Measurements from ENCODE around the gene SLC26A6. TPM values are rescaled to one million over a fixed set of nuclear protein-coding genes. Genes with fewer than 3 reads are reported as not detected.

SLC26A6 gene
- polyA plus RNA-seq, 1 of the 3 experiments (the other 2 are of a cell fraction) = 31.9 TPM

- TF ChIP-seq YY1 (IDR thresholded peaks at IDR 0.05; ENCODE audit: low read depth) = no peak
Measured at GRCh38 chr3:48581621-48582481, 53.4 kb downstream of the SLC26A6 start (continued).

GRCh38 chr3:48576647-48577046 lies 58.6 kb downstream of the SLC26A6 start:
- CTCF ChIA-PET = interaction anchor here (0.7 to 1.1 kb wide), 2 partner anchors 12 to 28 kb away, joined by 3 read pairs; no protein-coding TSS in a partner anchor
- POLR2A ChIA-PET = no interaction called here
- 87% methylated on average over 2 of the region's 4 CpGs for WGBS (ENCODE audit: low lambda C conversion rate)

More at GRCh38 chr3:48576647-48577046, 58.6 kb downstream of the SLC26A6 start:
- no peak overlapping the region for H3K4me2 ChIP-seq
- H3K36me3 ChIP-seq (replicated peaks in 1 of 2; ENCODE audit: control insufficient read depth in 1 of 2, insufficient read depth in 2 of 2, low read length in 1 of 2) = no peaks in the 10 kb centered on the region
- H3K9me2 ChIP-seq = no peaks in the 10 kb centered on the region
- H3K4me3 ChIP-seq (ENCODE audit: low read depth in 2 of 2, low read length in 1 of 2) = no peak overlapping the region
- no peaks in the 10 kb centered on the region for H3K9me3 ChIP-seq
- H3K79me2 ChIP-seq (ENCODE audit: insufficient read depth) = no peaks in the 10 kb centered on the region
- TF ChIP-seq RXRA (IDR thresholded peaks at IDR 0.05; ENCODE audit: borderline replicate concordance, low read depth) (no peak), SIN3A (IDR thresholded peaks at IDR 0.05; ENCODE audit: borderline replicate concordance, low read depth, low read length) (no peak), ZBTB33 (IDR thresholded peaks at IDR 0.05; ENCODE audit: borderline replicate concordance, low read depth) (no peak), REST (IDR thresholded peaks at IDR 0.05; ENCODE audit: low read depth, low read length) (no peak), GABPA (IDR thresholded peaks at IDR 0.05; ENCODE audit: low read depth) (no peak), FOSL2 (IDR thresholded peaks at IDR 0.05; ENCODE audit: borderline replicate concordance, low read depth) (no peak), EZH2phosphoT487 (IDR thresholded peaks at IDR 0.05; ENCODE audit: borderline replicate concordance, low read depth) (no peak), MEF2A (IDR thresholded peaks at IDR 0.05; ENCODE audit: borderline replicate concordance, low read depth) (no peak)
- no peak for DNase-seq
- H3K27me3 ChIP-seq (ENCODE audit: insufficient read depth) = no peaks in the 10 kb centered on the region
- H4K20me1 ChIP-seq (ENCODE audit: insufficient read depth) = no peaks in the 10 kb centered on the region
- no peak overlapping the region for H3K27ac ChIP-seq (ENCODE audit: low read depth in 2 of 2, low read length in 1 of 2)
- no peak overlapping the region for H3K9ac ChIP-seq
- no peaks in the 10 kb centered on the region for H3F3A ChIP-seq (replicated peaks; ENCODE audit: insufficient read depth)
- H3K4me1 ChIP-seq (ENCODE audit: control insufficient read depth in 1 of 2, insufficient read depth in 2 of 2, low read depth in 1 of 2, low read length in 1 of 2) = no peaks in the 10 kb centered on the region
- no peak overlapping the region for H2AFZ ChIP-seq (ENCODE audit: low read depth)

Small RNAs within 50 kb of the gene (small RNA-seq; reads per million reads assigned to genes)
- gene AC141002.1 = 0 reads per million in 7 experiments

Other genes with a start within 250 kb of the SLC26A6 start
- gene PLXNB1, start 205.4 kb downstream of the SLC26A6 start, polyA plus RNA-seq (2012; rRNA removed) = 38.0 and 39.8 TPM in 2 replicates
- gene CCDC51, start 195.3 kb downstream of the SLC26A6 start, polyA plus RNA-seq (2012; rRNA removed) = 24.2 and 29.6 TPM in 2 replicates
- gene TMA7, start 195.2 kb downstream of the SLC26A6 start, polyA plus RNA-seq (2012; rRNA removed) = 393 and 438 TPM in 2 replicates
- 5.6 and 6.5 TPM in 2 replicates for gene ATRIP, start 188.7 kb downstream of the SLC26A6 start, polyA plus RNA-seq (2012; rRNA removed)
- gene SHISA5, start 131.3 kb downstream of the SLC26A6 start, polyA plus RNA-seq (2012; rRNA removed) = 141 and 194 TPM in 2 replicates
- gene PFKFB4, start 78.7 kb downstream of the SLC26A6 start, polyA plus RNA-seq (2012; rRNA removed) = 5.7 and 6.7 TPM in 2 replicates
- gene UCN2, start 71.7 kb downstream of the SLC26A6 start, polyA plus RNA-seq (2012; rRNA removed) = 0.50 and 0.69 TPM in 2 replicates
- 7.1 and 10.8 TPM in 2 replicates for gene COL7A1, start 40.1 kb downstream of the SLC26A6 start, polyA plus RNA-seq (2012; rRNA removed)
- gene UQCRC1, start 25.8 kb downstream of the SLC26A6 start, polyA plus RNA-seq (2012; rRNA removed) = 284 and 317 TPM in 2 replicates
- not detected in 2 replicates for gene TMEM89, start 13.7 kb downstream of the SLC26A6 start, polyA plus RNA-seq (2012; rRNA removed)
- gene CELSR3, start 27.4 kb upstream of the SLC26A6 start, polyA plus RNA-seq (2012; rRNA removed) = 10.0 and 11.7 TPM in 2 replicates
- gene NCKIPSD, start 50.5 kb upstream of the SLC26A6 start, polyA plus RNA-seq (2012; rRNA removed) = 20.4 and 24.9 TPM in 2 replicates
- gene IP6K2, start 81.8 kb upstream of the SLC26A6 start, polyA plus RNA-seq (2012; rRNA removed) = 178 and 219 TPM in 2 replicates
- gene PRKAR2A, start 212.4 kb upstream of the SLC26A6 start, polyA plus RNA-seq (2012; rRNA removed) = 5.2 and 5.7 TPM in 2 replicates

Data from SK-N-SH (cell line).